Subcutaneous abdominal adipose tissue (tissue), 5 donors: ENCODE data around the gene TBC1D22A.

Experiments used
- H3K27ac ChIP-seq: one replicate; pipeline ENCODE4 v1.7.0; 2013; ENCODE audit warnings: low read depth, mild to moderate bottlenecking, inconsistent platforms, low read length, moderate library complexity
- H3K27me3 ChIP-seq, 5 donors: one replicate each; pipeline ENCODE4 v1.7.0; 2013; ENCODE audit warnings: low read length in 5 of 5, inconsistent platforms in 1 of 5; ENCODE audit not compliant: control insufficient read depth in 5 of 5, insufficient read depth in 4 of 5
- H3K36me3 ChIP-seq, 5 donors: one replicate each; pipeline ENCODE4 v1.7.0; 2013; ENCODE audit warnings: low read length in 5 of 5; ENCODE audit not compliant: control insufficient read depth in 5 of 5, insufficient read depth in 5 of 5
- H3K4me1 ChIP-seq, 5 donors: one replicate each; pipeline ENCODE4 v1.7.0; 2013; ENCODE audit warnings: low read length in 5 of 5, mild to moderate bottlenecking in 3 of 5, moderate library complexity in 1 of 5; ENCODE audit not compliant: control insufficient read depth in 5 of 5, insufficient read depth in 5 of 5
- H3K4me3 ChIP-seq, 5 donors: one replicate each; pipeline ENCODE4 v1.7.0; 2013; ENCODE audit warnings: low read length in 5 of 5, low read depth in 1 of 5
- H3K9ac ChIP-seq, 5 donors: one replicate each; pipeline ENCODE4 v1.7.0; 2013; ENCODE audit warnings: low read length in 5 of 5, mild to moderate bottlenecking in 4 of 5, moderate library complexity in 3 of 5
- H3K9me3 ChIP-seq, 5 donors: one replicate each; pipeline ENCODE4 v1.7.0; 2013; ENCODE audit warnings: low read length in 5 of 5; ENCODE audit not compliant: control insufficient read depth in 5 of 5
- donor health status: healthy.
- donor health status: healthy.
- donor health status: healthy.
- donor health status: healthy.
- donor health status: healthy.

Gene TBC1D22A

DNA sequence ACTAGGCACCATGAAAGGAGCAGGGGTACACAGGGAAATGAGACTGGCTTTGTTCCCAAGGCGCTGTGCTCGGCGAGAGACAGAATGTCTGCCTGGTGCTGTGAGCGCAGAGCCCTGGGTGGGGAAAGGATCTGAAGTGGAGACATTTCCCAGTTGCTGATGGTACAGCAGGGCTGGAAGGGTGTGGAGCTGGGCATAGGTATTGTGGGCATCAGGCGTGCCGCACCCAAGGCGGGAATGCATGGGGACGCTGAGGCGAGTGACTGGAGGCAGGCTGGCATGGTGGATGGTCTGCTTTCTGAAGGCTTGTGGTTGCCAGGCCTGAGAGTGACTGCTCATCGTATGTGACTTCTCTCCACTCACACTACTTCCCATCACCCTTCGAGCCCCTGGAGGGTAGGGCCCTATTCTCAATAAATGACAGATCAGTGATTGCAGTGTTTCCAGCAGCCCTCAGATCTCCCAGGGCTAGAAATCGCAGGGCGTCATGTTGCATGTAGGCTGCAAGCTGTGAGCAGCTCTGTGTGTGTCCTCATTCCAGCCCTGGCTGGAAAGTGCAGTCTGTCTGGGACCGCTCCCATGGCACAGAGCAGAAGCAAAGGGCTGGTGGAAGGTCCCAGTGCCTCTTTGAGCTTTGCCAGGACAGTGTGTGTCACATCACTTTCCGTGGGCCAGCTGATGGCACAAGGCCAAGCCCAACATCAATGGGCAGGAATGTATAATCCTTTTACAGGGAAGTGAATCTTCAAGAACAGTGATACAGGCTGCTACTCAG is 67.7 kb downstream of the TBC1D22A start:
- Histone ChIP-seq H3K4me1 (peaks cover 7 to 33% (median 21%) of the 10 kb centered on the region in 5 donors), H3K27ac (no peak overlapping the region), H3K4me3 (no peak overlapping the region), H3K27me3 (no peaks in the 10 kb centered on the region), H3K36me3 (peaks cover under 1 to 12% (median 7%) of the 10 kb centered on the region in 5 donors), H3K9me3 (peaks cover 0 to 9% (median 0%) of the 10 kb centered on the region in 5 donors), H3K9ac (peak overlapping the region in 1 of 5 donors; percentile 44)

DNA sequence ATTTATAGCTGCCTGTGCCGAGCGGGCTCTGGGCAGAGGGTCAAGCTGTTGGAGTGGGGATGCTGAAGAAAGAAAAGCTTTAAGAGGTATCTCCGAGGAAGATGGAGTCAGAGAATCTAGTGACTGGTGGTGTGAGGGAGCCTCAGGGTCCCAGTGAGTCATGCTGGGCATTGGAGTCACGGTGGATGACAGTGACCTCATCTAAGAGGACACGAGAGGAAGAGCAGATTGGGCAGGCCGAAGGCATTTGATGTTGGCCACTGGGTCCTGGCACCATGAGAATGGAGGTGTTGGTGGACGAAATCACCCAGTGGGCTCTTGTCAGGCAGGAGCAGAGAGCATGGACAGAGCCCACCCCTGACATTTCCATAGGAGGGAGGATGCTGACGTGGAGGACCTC is 68.4 kb downstream of the TBC1D22A start:
- Histone ChIP-seq H3K27me3 (no peaks in the 10 kb centered on the region), H3K27ac (no peak overlapping the region), H3K4me3 (no peak overlapping the region), H3K4me1 (peaks cover 7 to 33% (median 21%) of the 10 kb centered on the region in 5 donors), H3K36me3 (peaks cover 3 to 12% (median 7%) of the 10 kb centered on the region in 5 donors), H3K9me3 (peaks cover 0 to 14% (median 6%) of the 10 kb centered on the region in 5 donors), H3K9ac (no peak overlapping the region)

GRCh38 chr22:46833228-46833627 is 70.8 kb downstream of the TBC1D22A start:
- H3K27me3 ChIP-seq: no peaks in the 10 kb centered on the region
- H3K36me3 ChIP-seq: peaks cover 0 to 6% (median 5%) of the 10 kb centered on the region in 5 donors
- no peak overlapping the region for H3K27ac ChIP-seq
- H3K9me3 ChIP-seq: peaks cover 0 to 14% (median 7%) of the 10 kb centered on the region in 5 donors
- H3K4me3 ChIP-seq: no peak overlapping the region
- H3K4me1 ChIP-seq: peaks cover 7 to 31% (median 21%) of the 10 kb centered on the region in 5 donors
- H3K9ac ChIP-seq: no peak overlapping the region

- no peak overlapping the region for H3K27ac ChIP-seq
Measured at GRCh38 chr22:46834021-46834737, 71.7 kb downstream of the TBC1D22A start.

DNA sequence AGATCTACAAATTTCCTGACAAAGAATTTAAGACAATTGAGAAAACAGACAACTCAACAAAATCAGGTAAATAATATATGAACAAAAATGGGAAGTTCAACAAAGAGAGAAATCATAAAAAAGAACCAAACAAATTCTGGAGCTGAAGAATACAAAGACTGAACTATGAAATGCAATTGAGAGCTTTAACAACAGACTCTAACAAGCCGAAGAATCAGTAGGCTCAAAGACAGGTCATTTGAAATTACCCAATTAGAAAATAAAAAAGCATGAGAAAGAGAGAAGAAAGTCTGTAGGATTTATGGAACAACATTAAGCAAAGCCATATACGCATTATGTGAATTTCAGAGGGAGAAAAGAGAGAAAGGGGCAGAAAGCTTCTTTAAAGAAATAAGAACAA is 72.8 kb downstream of the TBC1D22A start:
- Histone ChIP-seq H3K27me3 (no peaks in the 10 kb centered on the region), H3K4me3 (no peak overlapping the region), H3K9ac (no peak overlapping the region), H3K36me3 (peaks cover 0 to 4% (median 0%) of the 10 kb centered on the region in 5 donors), H3K9me3 (peaks cover 0 to 14% (median 7%) of the 10 kb centered on the region in 5 donors), H3K27ac (no peak overlapping the region), H3K4me1 (peaks cover 1 to 16% (median 3%) of the 10 kb centered on the region in 5 donors)

More at GRCh38 chr22:46834021-46834737, 71.7 kb downstream of the TBC1D22A start:
- Histone ChIP-seq H3K27me3 (no peaks in the 10 kb centered on the region), H3K36me3 (peaks cover 0 to 4% (median 0%) of the 10 kb centered on the region in 5 donors), H3K9me3 (peaks cover 0 to 14% (median 7%) of the 10 kb centered on the region in 5 donors), H3K4me3 (no peak overlapping the region), H3K4me1 (peaks cover 7 to 27% (median 15%) of the 10 kb centered on the region in 5 donors), H3K9ac (no peak overlapping the region)

DNA sequence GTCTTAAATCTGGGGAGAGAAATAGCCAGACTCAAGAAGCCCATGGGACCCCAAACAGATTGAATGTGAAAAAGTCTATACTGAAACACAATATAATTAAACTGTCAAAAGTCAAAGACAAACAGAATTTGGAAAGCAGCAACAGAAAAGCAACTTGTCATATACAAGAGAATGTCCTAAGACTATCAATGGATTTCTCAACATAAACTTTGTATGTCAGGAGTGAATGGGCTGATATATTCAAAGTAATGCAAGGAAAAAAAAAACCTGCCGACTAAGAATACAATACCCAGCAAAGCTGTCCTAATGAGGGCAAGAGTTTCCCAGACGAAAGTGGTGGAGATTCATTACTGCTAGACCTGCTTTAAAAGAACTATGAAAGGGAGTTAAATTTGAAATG is 73.2 kb downstream of the TBC1D22A start:
- Histone ChIP-seq H3K9ac (no peak overlapping the region), H3K4me3 (no peak overlapping the region), H3K4me1 (peaks cover 0 to 12% (median 0%) of the 10 kb centered on the region in 5 donors), H3K9me3 (peaks cover 0 to 14% (median 7%) of the 10 kb centered on the region in 5 donors), H3K36me3 (peaks cover 0 to 4% (median 0%) of the 10 kb centered on the region in 5 donors), H3K27me3 (no peaks in the 10 kb centered on the region), H3K27ac (no peak overlapping the region)

DNA sequence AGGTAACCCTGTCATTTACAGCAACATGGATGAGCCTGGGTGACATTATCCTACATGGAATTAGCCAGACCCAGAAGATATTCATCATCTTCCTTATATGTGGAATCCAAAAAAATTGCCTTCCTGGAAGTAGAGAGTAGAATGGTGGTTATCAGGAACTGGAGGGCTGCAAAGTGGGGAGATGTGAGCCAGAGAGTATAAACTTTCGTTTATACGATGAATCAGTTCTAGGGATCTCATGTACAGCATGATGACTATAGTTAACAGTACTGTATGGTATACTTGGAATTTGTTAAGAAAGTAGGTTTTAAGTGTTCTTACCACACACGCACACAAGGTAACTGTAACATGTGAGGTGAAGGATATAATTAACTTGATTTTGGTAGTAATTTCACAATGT is 79.1 kb downstream of the TBC1D22A start:
- Histone ChIP-seq H3K27ac (no peak overlapping the region), H3K4me3 (no peak overlapping the region), H3K27me3 (no peaks in the 10 kb centered on the region), H3K36me3 (peaks cover 0 to 8% (median 2%) of the 10 kb centered on the region in 5 donors), H3K9me3 (no peaks in the 10 kb centered on the region), H3K4me1 (peaks cover 0 to 14% (median 8%) of the 10 kb centered on the region in 5 donors), H3K9ac (no peak overlapping the region)

- Histone ChIP-seq H3K9me3 (no peaks in the 10 kb centered on the region), H3K9ac (no peak overlapping the region), H3K27ac (no peak overlapping the region), H3K4me3 (no peak overlapping the region), H3K36me3 (peaks cover 0 to 15% (median 5%) of the 10 kb centered on the region in 5 donors), H3K4me1 (peaks cover 0 to 14% (median 8%) of the 10 kb centered on the region in 5 donors), H3K27me3 (no peaks in the 10 kb centered on the region)
Measured at GRCh38 chr22:46842606-46843005, 80.2 kb downstream of the TBC1D22A start.

- H3K9me3 ChIP-seq: no peaks in the 10 kb centered on the region
- H3K9ac ChIP-seq: no peak overlapping the region
- H3K36me3 ChIP-seq: peaks cover 0 to 15% (median 5%) of the 10 kb centered on the region in 5 donors
- H3K4me3 ChIP-seq: no peak overlapping the region
- H3K27me3 ChIP-seq: no peaks in the 10 kb centered on the region
- no peak overlapping the region for H3K27ac ChIP-seq
- H3K4me1 ChIP-seq: peaks cover 0 to 14% (median 8%) of the 10 kb centered on the region in 5 donors
Measured at GRCh38 chr22:46843821-46844255, 81.4 kb downstream of the TBC1D22A start.
